Panc1 (cell line): ENCODE measurements around the gene KIF21A.

Experiments used
- CTCF ChIP-seq: fragments of 450-650 bp; IDR thresholded peaks from 2 replicates; pipeline ENCODE4 v1.5.1; 2017; ENCODE audit warnings: mild to moderate bottlenecking
- TCF7L2 ChIP-seq: IDR thresholded peaks from 2 replicates; pipeline ENCODE4 v1.6.1; 2011; ENCODE audit warnings: mild to moderate bottlenecking, low read depth, low read length, inconsistent platforms

- TF ChIP-seq CTCF, result no peak
- TF ChIP-seq TCF7L2, result no peak
Observed at GRCh38 chr12:39393890-39394289, 49.0 kb downstream of the KIF21A start.
